Kidney (tissue), 14 donors: ENCODE measurements around the gene PPME1. TPM values are rescaled to one million over a fixed set of nuclear protein-coding genes. Genes with fewer than 3 reads are reported as not detected.

Experiments used
- DNase-seq, 5 donors: peaks; one replicate each; pipeline ENCODE4 v3.0.0-alpha.2; 2013 to 2020
- FAIRE-seq: peaks from 2 replicates; lab custom pipeline; 2012; peaks lifted over from hg19 to GRCh38; lab: Jason Lieb, UNC
- H3K27ac ChIP-seq, 2 donors: one replicate each; pipeline ENCODE4 v1.7.0; 2013; ENCODE audit warnings: low read depth in 2 of 2, low read length in 2 of 2, inconsistent platforms in 1 of 2
- H3K27me3 ChIP-seq: one replicate; pipeline ENCODE4 v1.7.1; 2013; ENCODE audit warnings: low read length, inconsistent platforms; ENCODE audit not compliant: control insufficient read depth, insufficient read depth
- H3K36me3 ChIP-seq, 3 donors: one replicate each; pipeline versions ENCODE4 v1.7.0 to v1.7.1; 2013; ENCODE audit warnings: low read length in 3 of 3, control low read depth in 1 of 3, inconsistent platforms in 1 of 3; ENCODE audit not compliant: insufficient read depth in 3 of 3, control insufficient read depth in 2 of 3
- H3K4me1 ChIP-seq, 3 donors: one replicate each; pipeline versions ENCODE4 v1.7.0 to v1.7.1; 2013; ENCODE audit warnings: low read length in 3 of 3, inconsistent platforms in 1 of 3, low read depth in 1 of 3; ENCODE audit not compliant: control insufficient read depth in 2 of 3, insufficient read depth in 2 of 3
- H3K4me3 ChIP-seq, 3 donors: one replicate each; pipeline versions ENCODE4 v1.7.0 to v1.8.1; 2013; ENCODE audit warnings: low read length in 3 of 3, control low read depth in 1 of 3, inconsistent platforms in 1 of 3
- H3K9ac ChIP-seq, 3 donors: one replicate each; pipeline versions ENCODE4 v1.7.0 to v1.7.1; 2013; ENCODE audit warnings: low read length in 3 of 3, control low read depth in 1 of 3, inconsistent platforms in 1 of 3
- H3K9me3 ChIP-seq, 3 donors: one replicate each; pipeline versions ENCODE4 v1.7.0 to v1.7.1; 2013; ENCODE audit warnings: low read length in 3 of 3, control low read depth in 1 of 3, inconsistent platforms in 1 of 3; ENCODE audit not compliant: control insufficient read depth in 2 of 3, insufficient read depth in 1 of 3
- CTCF ChIP-seq: IDR thresholded peaks from 3 replicates; pipeline ENCODE4 v1.5.1; 2012; ENCODE audit warnings: mild to moderate bottlenecking, moderate library complexity, borderline replicate concordance; ENCODE audit not compliant: insufficient read depth; ENCODE audit errors: extremely low read depth
- intact Hi-C: fragments of 100-400 bp; cut with DNase I; formaldehyde crosslinking; loops from one replicate; pipeline ENCODE4 v1.11.1; 2022
- polyA plus RNA-seq: library from polyadenylated mRNA; stranded (reverse); fragments of 350-450 nt; fragmentation: Illumina TruSeq; extraction: RNeasy Lipid Tissue Mini Kit (QIAGEN cat#74804); gene quantifications from one replicate; pipeline ENCODE4 v1.2.3, GENCODE V29; 2014; ENCODE audit warnings: low read depth, low replicate concordance; ENCODE audit not compliant: insufficient read depth
- total RNA-seq: library from RNA; stranded (reverse); fragmentation: NEBNext Ultra II Directional; extraction: Animal tissue kit (Norgen Biotek cat#: 25700); gene quantifications from one replicate; pipeline ENCODE4 v1.2.1, GENCODE V29; 2021
- donor health status: control.
- donor health status: control.
- donor health status: control.
- donor health status: control.
- donor health status: control.
- donor health status: DM: yes; HTN: yes; CAD: no.
- donor health status: Normal renal cell carcinoma (clear cell type).

PPME1 gene
- total and polyA plus RNA-seq, 2 donors from 2014 or later = 34.1 to 40.8 TPM

- FAIRE-seq (no peak), DNase-seq (no peak)
- peaks cover 0 to 26% (median 24%) of the 10 kb centered on the region in 3 donors for H3K36me3 ChIP-seq
- no peaks in the 10 kb centered on the region for H3K27me3 ChIP-seq
- H3K4me3 ChIP-seq = no peak overlapping the region
- H3K27ac ChIP-seq = no peak overlapping the region
- no peaks in the 10 kb centered on the region for H3K4me1 ChIP-seq
- intact Hi-C loops = no loop called here
- TF ChIP-seq CTCF = no peak
- H3K9me3 ChIP-seq = no peaks in the 10 kb centered on the region
- H3K9ac ChIP-seq = no peak overlapping the region
Measured at GRCh38 chr11:74253361-74253760, 82.3 kb downstream of the PPME1 start.

- FAIRE-seq = peak; percentile 44
- no peaks in the 10 kb centered on the region for H3K4me1 ChIP-seq
- no peak overlapping the region for H3K9ac ChIP-seq
- DNase-seq = peak in 3 of 5 donors; percentile 38 to 80 (median 66)
- H3K27me3 ChIP-seq = no peaks in the 10 kb centered on the region
- H3K27ac ChIP-seq = no peak overlapping the region
- peak; percentile 93 for TF ChIP-seq CTCF
- H3K36me3 ChIP-seq = peaks cover 0 to 18% (median 9%) of the 10 kb centered on the region in 3 donors
- intact Hi-C loops = no loop called here
- H3K9me3 ChIP-seq = no peaks in the 10 kb centered on the region
- H3K4me3 ChIP-seq = no peak overlapping the region
Measured at GRCh38 chr11:74255741-74256375, 84.8 kb downstream of the PPME1 start.

- H3K27ac ChIP-seq = no peak overlapping the region
- FAIRE-seq = no peak
- intact Hi-C loops = no loop called here
Measured at GRCh38 chr11:74256378-74257133, 85.5 kb downstream of the PPME1 start.

More at GRCh38 chr11:74256378-74257133, 85.5 kb downstream of the PPME1 start:
- no peaks in the 10 kb centered on the region for H3K4me1 ChIP-seq
- H3K36me3 ChIP-seq = peaks cover 0 to 12% (median 4%) of the 10 kb centered on the region in 3 donors
- no peak overlapping the region for H3K9ac ChIP-seq
- TF ChIP-seq CTCF = no peak
- no peaks in the 10 kb centered on the region for H3K9me3 ChIP-seq
- no peak overlapping the region for H3K4me3 ChIP-seq
- no peak for DNase-seq
- H3K27me3 ChIP-seq = no peaks in the 10 kb centered on the region
